Tibial artery (tissue), 4 donors: ENCODE data around the gene KCNQ1.
A peak's percentile ranks its signal among the peaks of the same experiment; 100 is the strongest.

Source experiments
- DNase-seq, 2 donors: peaks; one replicate each; pipeline ENCODE4 v3.0.0-alpha.2; 2019
- H3K27ac ChIP-seq, 2 donors: fragments of 200-600 bp; sonication (generic) in 1 of 2; 1 replicate in 1 of 2; 2 replicates in 1 of 2; pipeline ENCODE4 v1.5.1; 2018 to 2019; ENCODE audit warnings: mild to moderate bottlenecking in 1 of 2
- H3K27me3 ChIP-seq, 2 donors: fragments of 200-600 bp; sonication (generic) in 1 of 2; one replicate each; pipeline versions ENCODE4 v1.5.1 to v1.6.0; 2016 to 2019
- H3K36me3 ChIP-seq, 3 donors: fragments of 200-600 bp; sonication (generic) in 2 of 3; one replicate each; pipeline ENCODE4 v1.5.1; 2016 to 2019; ENCODE audit warnings: mild to moderate bottlenecking in 2 of 3
- H3K4me1 ChIP-seq, 4 donors: fragments of 200-600 bp; sonication (generic) in 2 of 4; 1 replicate in 3 of 4; 2 replicates in 1 of 4; pipeline ENCODE4 v1.5.1; 2016 to 2019
- H3K4me3 ChIP-seq, 2 donors: fragments of 200-600 bp; sonication (generic) in 1 of 2; 1 replicate in 1 of 2; 2 replicates in 1 of 2; pipeline ENCODE4 v1.5.1; 2018 to 2019; ENCODE audit warnings: mild to moderate bottlenecking in 2 of 2
- H3K9me3 ChIP-seq, 3 donors: fragments of 200-600 bp; sonication (generic) in 1 of 3; one replicate each; pipeline ENCODE4 v1.5.1; 2016 to 2019
- intact Hi-C: fragments of 100-400 bp; cut with DNase I; formaldehyde crosslinking; loops from one replicate; pipeline ENCODE4 v1.15.0; 2023; ENCODE audit warnings: low total_unique reads
- TF ChIP-seq, protein P1 (sequence below), 2 experiments: fragments of 200-600 bp in 1 of 2; fragments of 450-650 bp in 1 of 2; IDR thresholded peaks; one replicate each; pipeline ENCODE4 v1.5.1; 2017 to 2019; ENCODE audit warnings: antibody characterized with exemption in 2 of 2, mild to moderate bottlenecking in 1 of 2, moderate library complexity in 1 of 2

KCNQ1 gene

GRCh38 chr11:2889362-2890273, 444.8 kb downstream of the KCNQ1 start:
- TF ChIP-seq, protein P1, sequence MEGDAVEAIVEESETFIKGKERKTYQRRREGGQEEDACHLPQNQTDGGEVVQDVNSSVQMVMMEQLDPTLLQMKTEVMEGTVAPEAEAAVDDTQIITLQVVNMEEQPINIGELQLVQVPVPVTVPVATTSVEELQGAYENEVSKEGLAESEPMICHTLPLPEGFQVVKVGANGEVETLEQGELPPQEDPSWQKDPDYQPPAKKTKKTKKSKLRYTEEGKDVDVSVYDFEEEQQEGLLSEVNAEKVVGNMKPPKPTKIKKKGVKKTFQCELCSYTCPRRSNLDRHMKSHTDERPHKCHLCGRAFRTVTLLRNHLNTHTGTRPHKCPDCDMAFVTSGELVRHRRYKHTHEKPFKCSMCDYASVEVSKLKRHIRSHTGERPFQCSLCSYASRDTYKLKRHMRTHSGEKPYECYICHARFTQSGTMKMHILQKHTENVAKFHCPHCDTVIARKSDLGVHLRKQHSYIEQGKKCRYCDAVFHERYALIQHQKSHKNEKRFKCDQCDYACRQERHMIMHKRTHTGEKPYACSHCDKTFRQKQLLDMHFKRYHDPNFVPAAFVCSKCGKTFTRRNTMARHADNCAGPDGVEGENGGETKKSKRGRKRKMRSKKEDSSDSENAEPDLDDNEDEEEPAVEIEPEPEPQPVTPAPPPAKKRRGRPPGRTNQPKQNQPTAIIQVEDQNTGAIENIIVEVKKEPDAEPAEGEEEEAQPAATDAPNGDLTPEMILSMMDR (IDR thresholded peaks at IDR 0.05) = no peak
- no peak for DNase-seq
- Histone ChIP-seq H3K4me3 (no peak overlapping the region), H3K4me1 (peaks cover 0 to 41% (median 21%) of the 10 kb centered on the region in 4 donors), H3K27ac (no peak overlapping the region), H3K36me3 (no peaks in the 10 kb centered on the region), H3K9me3 (no peaks in the 10 kb centered on the region), H3K27me3 (peaks cover 0 to 23% of the 10 kb centered on the region in 2 donors)
- intact Hi-C loops = loop anchor here (5.0 to 10.0 kb wide), 6 partner anchors 62 to 585 kb away; partner anchors contain the start of genes C11orf21, KCNQ1OT1 and TSPAN32

GRCh38 chr11:2890466-2891294, 445.9 kb downstream of the KCNQ1 start:
- H3K36me3 ChIP-seq = no peaks in the 10 kb centered on the region
- H3K4me3 ChIP-seq = no peak overlapping the region
- DNase-seq = no peak
- peaks cover 0 to 41% (median 21%) of the 10 kb centered on the region in 4 donors for H3K4me1 ChIP-seq
- no peaks in the 10 kb centered on the region for H3K9me3 ChIP-seq
- TF ChIP-seq, protein P1 (IDR thresholded peaks at IDR 0.05) = no peak
- intact Hi-C loops = loop anchor here (10.0 kb wide), 2 partner anchors 466 to 586 kb away; partner anchors contain the start of genes C11orf21 and TSPAN32
- H3K27ac ChIP-seq = no peak overlapping the region
- H3K27me3 ChIP-seq = peaks cover 0 to 23% of the 10 kb centered on the region in 2 donors

- H3K27ac ChIP-seq = no peak overlapping the region
- DNase-seq = peak in 1 of 2 donors; percentile 75
- TF ChIP-seq, protein P1 (IDR thresholded peaks at IDR 0.05) = no peak
- H3K9me3 ChIP-seq = no peaks in the 10 kb centered on the region
- H3K4me3 ChIP-seq = peak overlapping the region; percentile 39 to 51
- peaks cover 0 to 35% (median 16%) of the 10 kb centered on the region in 4 donors for H3K4me1 ChIP-seq
- no peaks in the 10 kb centered on the region for H3K36me3 ChIP-seq
- intact Hi-C loops = loop anchor here (10.0 kb wide), 2 partner anchors 467 to 587 kb away; partner anchors contain the start of genes C11orf21 and TSPAN32
- H3K27me3 ChIP-seq = peaks cover 0 to 23% of the 10 kb centered on the region in 2 donors
Measured at GRCh38 chr11:2891326-2892214, 446.8 kb downstream of the KCNQ1 start.

DNA sequence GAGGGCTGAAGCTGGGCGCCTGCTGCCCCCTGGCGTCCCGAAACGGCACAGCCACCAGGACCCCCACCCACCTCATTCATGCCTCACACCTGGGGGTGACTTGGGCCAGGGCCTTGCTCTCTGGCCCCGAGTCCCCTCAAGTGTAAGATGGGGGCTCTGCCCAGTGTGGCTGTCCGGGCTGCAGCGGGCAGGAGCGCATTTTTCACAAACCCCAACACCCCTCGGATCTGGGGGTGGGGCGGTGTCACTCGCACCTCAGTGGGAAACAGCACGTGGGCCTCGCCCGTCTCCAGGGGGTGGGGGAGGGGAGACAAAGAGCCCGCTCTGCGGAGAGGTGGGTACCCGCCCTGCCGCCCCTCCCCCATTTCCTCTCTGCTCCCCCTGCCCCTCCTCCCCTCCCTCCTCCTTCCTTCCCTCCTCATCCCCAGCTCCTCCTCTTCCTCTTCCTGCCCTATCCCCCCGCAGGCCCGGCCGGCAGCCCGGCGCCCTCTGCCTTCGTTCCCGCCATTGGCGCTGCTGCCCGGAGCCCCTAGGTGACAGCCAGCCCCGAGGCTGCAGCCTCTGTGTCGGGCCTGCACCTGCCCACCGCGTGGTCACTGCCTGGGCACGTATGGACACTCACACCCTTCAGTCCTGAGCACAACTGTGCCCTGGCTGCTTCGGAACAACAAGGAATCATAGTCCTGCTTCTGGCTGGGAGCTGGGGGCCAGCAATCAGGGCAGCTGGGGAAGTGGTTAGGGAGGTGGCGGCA, 447.6 kb downstream of the KCNQ1 start:
- Histone ChIP-seq H3K4me1 (peaks cover 0 to 33% (median 14%) of the 10 kb centered on the region in 4 donors), H3K4me3 (peak overlapping the region; percentile 39 to 51), H3K36me3 (no peaks in the 10 kb centered on the region), H3K9me3 (no peaks in the 10 kb centered on the region), H3K27ac (peak overlapping the region in 1 of 2 donors; percentile 43), H3K27me3 (peaks cover 0 to 23% of the 10 kb centered on the region in 2 donors)
- peak in 1 of 2 donors; percentile 76 for DNase-seq
- TF ChIP-seq, protein P1 (IDR thresholded peaks at IDR 0.05) = peak; percentile 80 to 86
- intact Hi-C loops = loop anchor here (10.0 kb wide), 2 partner anchors 468 to 588 kb away; partner anchors contain the start of genes C11orf21 and TSPAN32
